Aorta (tissue), 5 donors: ENCODE results near the gene RHBG. TPM values are rescaled to one million over a fixed set of nuclear protein-coding genes. Genes with fewer than 3 reads are reported as not detected.
"Not testable (repeated sequence)": the region's sequence is repeated elsewhere in the genome, so short reads cannot be mapped to it uniquely, and the experiment has no call there.

Experiments
- ATAC-seq: fragments of 200-7000 bp; cut with Tn5 transposase; one replicate; pipeline ENCODE4 v1.9.1; 2022; ENCODE audit warnings: moderate library complexity; ENCODE audit not compliant: low FRiP score
- DNase-seq, 2 donors: peaks; one replicate each; pipeline ENCODE4 v3.0.0-alpha.2; 2020
- H3K27ac ChIP-seq, 2 donors: one replicate each; pipeline ENCODE4 v1.5.1; 2013; ENCODE audit warnings: low read length in 2 of 2, mild to moderate bottlenecking in 2 of 2, moderate library complexity in 2 of 2, control low read depth in 1 of 2, inconsistent platforms in 1 of 2, low read depth in 1 of 2
- H3K27me3 ChIP-seq, 2 donors: one replicate each; pipeline ENCODE4 v1.6.1; 2013; ENCODE audit warnings: control low read depth in 1 of 2, low read length in 1 of 2, mild to moderate bottlenecking in 1 of 2, moderate library complexity in 1 of 2; ENCODE audit not compliant: insufficient read depth in 2 of 2, control insufficient read depth in 1 of 2
- H3K36me3 ChIP-seq, 2 donors: one replicate each; pipeline ENCODE4 v1.6.1; 2013; ENCODE audit warnings: control low read depth in 1 of 2, low read length in 1 of 2, mild to moderate bottlenecking in 1 of 2; ENCODE audit not compliant: insufficient read depth in 2 of 2, control insufficient read depth in 1 of 2
- H3K4me1 ChIP-seq, 2 donors: one replicate each; pipeline ENCODE4 v1.6.1; 2013; ENCODE audit warnings: low read length in 2 of 2, control low read depth in 1 of 2, mild to moderate bottlenecking in 1 of 2, moderate library complexity in 1 of 2; ENCODE audit not compliant: insufficient read depth in 2 of 2, control insufficient read depth in 1 of 2
- H3K4me3 ChIP-seq, 2 donors: one replicate each; pipeline ENCODE4 v1.5.1; 2013; ENCODE audit warnings: low read length in 2 of 2, control low read depth in 1 of 2, mild to moderate bottlenecking in 1 of 2
- H3K9me3 ChIP-seq: one replicate; pipeline ENCODE4 v1.6.1; 2013; ENCODE audit warnings: mild to moderate bottlenecking, low read length; ENCODE audit not compliant: control insufficient read depth
- WGBS, 2 donors: extraction: QIAGEN DNeasy Blood & Tissue Kit; methylation state at CpG; one replicate each; pipeline ENCODE4 v1.1.7; 2013; 5-methylcytosine and 5-hydroxymethylcytosine counted together
- intact Hi-C, 2 donors: fragments of 100-400 bp; cut with DNase I; formaldehyde crosslinking; loops; one replicate each; pipeline versions ENCODE4 v1.14.2 to v1.15.0; 2022
- long read RNA-seq, 2 donors: library from polyadenylated mRNA; unstranded; transcript quantifications; one replicate each; pipeline ENCODE4 v2.0.0, GENCODE V29; 2020 to 2021
- polyA plus RNA-seq, 2 donors: library from polyadenylated mRNA; stranded (reverse); fragments of 200-250 nt; gene quantifications; one replicate each; pipeline ENCODE4 v1.2.3, GENCODE V29; 2013
- total RNA-seq, 2 donors: library from RNA; stranded (reverse); fragmentation: NEBNext Ultra II Directional; extraction: Animal tissue kit (Norgen Biotek cat#: 25700); gene quantifications; one replicate each; pipeline ENCODE4 v1.2.1, GENCODE V29; 2021
- donor health status: healthy with polysubstance abuse.
- donor health status: Bipolar disorder and iron deficiency.
- donor health status: DM: no; HTN: no; CAD: no.
- donor health status: DM: no; HTN: no; CAD: no.
- donor health status: DM: yes; HTN: yes; CAD: no.

The RHBG gene
- not detected for total RNA-seq
- polyA plus RNA-seq: not detected
- long read RNA-seq, donor 1: 0 reads
- long read RNA-seq, donor 2: 0 reads

- no peak within 1 kb of the TSS for H3K4me3 ChIP-seq
- no peaks in the 10 kb centered on the region for H3K9me3 ChIP-seq
- ATAC-seq (no peak), DNase-seq (peak in 1 of 2 donors; percentile 63)
- no peaks in the 10 kb centered on the region for H3K4me1 ChIP-seq
- H3K36me3 ChIP-seq: no peaks in the 10 kb centered on the region
- intact Hi-C loops: no loop called here
- H3K27me3 ChIP-seq: no peaks in the 10 kb centered on the region
- WGBS, 2 donors: 6 to 7% methylated on average over 48 of the region's 48 CpGs
- no peak within 1 kb of the TSS for H3K27ac ChIP-seq
Measured at GRCh38 chr1:156368889-156369684, at the start of gene RHBG. Gene RHBG (plus strand): TSS chr1:156369211. CDS start chr1:156369250, 39 bp downstream.

- Histone ChIP-seq H3K27me3 (no peaks in the 10 kb centered on the region), H3K4me1 (no peaks in the 10 kb centered on the region), H3K36me3 (peaks cover 19% of the 10 kb centered on the region in 2 donors), H3K9me3 (no peaks in the 10 kb centered on the region), H3K4me3 (no peak overlapping the region), H3K27ac (no peak overlapping the region)
- ATAC-seq (no peak), DNase-seq (no peak)
- intact Hi-C loops: no loop called here
- WGBS, 2 donors: 52 to 63% methylated on average over 1 of the region's 1 CpG
Measured at GRCh38 chr1:156319664-156320063, 49.3 kb upstream of the RHBG start.

GRCh38 chr1:156320560-156320959 lies 48.5 kb upstream of the RHBG start:
- H3K36me3 ChIP-seq: peaks cover 18 to 19% of the 10 kb centered on the region in 2 donors
- 78 to 79% methylated on average over 3 of the region's 3 CpGs for WGBS, 2 donors
- H3K4me3 ChIP-seq: no peak overlapping the region
- H3K9me3 ChIP-seq: no peaks in the 10 kb centered on the region
- intact Hi-C loops: no loop called here
- no peak for DNase-seq
- no peaks in the 10 kb centered on the region for H3K4me1 ChIP-seq
- ATAC-seq: no peak
- H3K27ac ChIP-seq: no peak overlapping the region
- H3K27me3 ChIP-seq: no peaks in the 10 kb centered on the region

- H3K4me1 ChIP-seq, intact Hi-C loops, H3K4me3 ChIP-seq, H3K27me3 ChIP-seq, DNase-seq, ATAC-seq, H3K27ac ChIP-seq, H3K9me3 ChIP-seq: not testable (repeated sequence)
- 92 to 94% methylated on average over 9 of the region's 9 CpGs for whole genome bisulfite sequencing, 2 donors
- H3K36me3 ChIP-seq: peaks cover 10 to 12% of the 10 kb centered on the region in 2 donors
Measured at GRCh38 chr1:156323179-156323578, 45.8 kb upstream of the RHBG start.

GRCh38 chr1:156336242-156336641 lies 32.8 kb upstream of the RHBG start:
- DNase-seq (no peak), ATAC-seq (no peak)
- Histone ChIP-seq H3K36me3 (no peaks in the 10 kb centered on the region), H3K27ac (no peak overlapping the region), H3K4me1 (peaks cover 0 to 9% of the 10 kb centered on the region in 2 donors), H3K4me3 (peak overlapping the region in 1 of 2 donors; percentile 81), H3K9me3 (no peaks in the 10 kb centered on the region), H3K27me3 (no peaks in the 10 kb centered on the region)
- intact Hi-C loops: no loop called here
- 85 to 87% methylated on average over 4 of the region's 4 CpGs for WGBS, 2 donors

GRCh38 chr1:156337052-156337887 lies 31.7 kb upstream of the RHBG start:
- Histone ChIP-seq H3K4me1 (peaks cover 0 to 9% of the 10 kb centered on the region in 2 donors), H3K4me3 (peak overlapping the region; percentile 22 to 81), H3K9me3 (no peaks in the 10 kb centered on the region), H3K27ac (no peak overlapping the region), H3K27me3 (no peaks in the 10 kb centered on the region), H3K36me3 (no peaks in the 10 kb centered on the region)
- intact Hi-C loops: no loop called here
- no peak for DNase-seq
- ATAC-seq: no peak
- WGBS, 2 donors: 33% methylated on average over 34 of the region's 34 CpGs

GRCh38 chr1:156337888-156338179 lies 31.2 kb upstream of the RHBG start:
- Histone ChIP-seq H3K27me3 (no peaks in the 10 kb centered on the region), H3K4me3 (peak overlapping the region; percentile 22 to 81), H3K27ac (no peak overlapping the region), H3K9me3 (no peaks in the 10 kb centered on the region), H3K4me1 (peaks cover 0 to 9% of the 10 kb centered on the region in 2 donors), H3K36me3 (no peaks in the 10 kb centered on the region)
- intact Hi-C loops: no loop called here
- 0% methylated on average over 14 of the region's 14 CpGs for WGBS, 2 donors
- ATAC-seq (peak; percentile 63), DNase-seq (no peak)

GRCh38 chr1:156338180-156338976 lies 30.6 kb upstream of the RHBG start, which contains the start of the genes CCT3 and TSACC:
Gene CCT3 (minus strand): TSS chr1:156338292. CDS start chr1:156338184, 108 bp downstream.
Gene TSACC (plus strand): TSS chr1:156338526. CDS start chr1:156339758, 1,232 bp downstream.
- WGBS, 2 donors: 0% methylated on average over 47 of the region's 47 CpGs
- no peaks in the 10 kb centered on the region for H3K36me3 ChIP-seq
- peak within 1 kb of the TSS; percentile 42 to 81 for H3K4me3 ChIP-seq
- peak within 1 kb of the TSS in 1 of 2 donors; percentile 30 for H3K27ac ChIP-seq
- peaks cover 0 to 9% of the 10 kb centered on the region in 2 donors for H3K4me1 ChIP-seq
- H3K27me3 ChIP-seq: no peaks in the 10 kb centered on the region
- no peaks in the 10 kb centered on the region for H3K9me3 ChIP-seq
- peak; percentile 99 to 100 for DNase-seq
- intact Hi-C loops: no loop called here
- ATAC-seq: peak; percentile 99
